A549 treated with AZD2906 at 1 μM for 4 hours (cell line): ENCODE results near the gene NTS. TPM values are rescaled to one million over a fixed set of nuclear protein-coding genes. Genes with fewer than 3 reads are reported as not detected.

Source experiments
- total RNA-seq: library from RNA; stranded (reverse); fragments of 200-300 nt; extraction: Qiagen RNA extraction; gene quantifications from 5 replicates; pipeline ENCODE4 v1.2.3, GENCODE V29; 2022

NTS gene, protein sequence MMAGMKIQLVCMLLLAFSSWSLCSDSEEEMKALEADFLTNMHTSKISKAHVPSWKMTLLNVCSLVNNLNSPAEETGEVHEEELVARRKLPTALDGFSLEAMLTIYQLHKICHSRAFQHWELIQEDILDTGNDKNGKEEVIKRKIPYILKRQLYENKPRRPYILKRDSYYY
- 59.4 to 88.8 TPM (median 82.2 TPM) in 5 replicates for total RNA-seq

DNA sequence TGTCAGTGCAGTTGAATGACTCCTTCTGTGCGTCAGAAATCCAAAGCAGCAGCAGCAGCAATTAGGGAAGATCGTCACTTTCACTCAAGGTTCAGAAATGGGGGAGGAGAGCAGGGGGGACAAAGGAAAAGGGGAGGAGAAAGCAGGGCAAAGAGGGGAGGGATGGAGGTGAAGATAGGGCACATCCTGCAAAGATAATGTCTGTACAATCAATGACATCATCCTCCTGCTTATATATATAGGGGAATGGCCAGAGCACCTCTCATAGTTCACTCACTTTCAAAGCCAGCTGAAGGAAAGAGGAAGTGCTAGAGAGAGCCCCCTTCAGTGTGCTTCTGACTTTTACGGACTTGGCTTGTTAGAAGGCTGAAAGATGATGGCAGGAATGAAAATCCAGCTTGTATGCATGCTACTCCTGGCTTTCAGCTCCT lies at the start of gene NTS:
Gene NTS (plus strand): TSS at position 265 of the 431 bp plus-strand sequence. CDS start 109 bp downstream, at position 374.

DNA sequence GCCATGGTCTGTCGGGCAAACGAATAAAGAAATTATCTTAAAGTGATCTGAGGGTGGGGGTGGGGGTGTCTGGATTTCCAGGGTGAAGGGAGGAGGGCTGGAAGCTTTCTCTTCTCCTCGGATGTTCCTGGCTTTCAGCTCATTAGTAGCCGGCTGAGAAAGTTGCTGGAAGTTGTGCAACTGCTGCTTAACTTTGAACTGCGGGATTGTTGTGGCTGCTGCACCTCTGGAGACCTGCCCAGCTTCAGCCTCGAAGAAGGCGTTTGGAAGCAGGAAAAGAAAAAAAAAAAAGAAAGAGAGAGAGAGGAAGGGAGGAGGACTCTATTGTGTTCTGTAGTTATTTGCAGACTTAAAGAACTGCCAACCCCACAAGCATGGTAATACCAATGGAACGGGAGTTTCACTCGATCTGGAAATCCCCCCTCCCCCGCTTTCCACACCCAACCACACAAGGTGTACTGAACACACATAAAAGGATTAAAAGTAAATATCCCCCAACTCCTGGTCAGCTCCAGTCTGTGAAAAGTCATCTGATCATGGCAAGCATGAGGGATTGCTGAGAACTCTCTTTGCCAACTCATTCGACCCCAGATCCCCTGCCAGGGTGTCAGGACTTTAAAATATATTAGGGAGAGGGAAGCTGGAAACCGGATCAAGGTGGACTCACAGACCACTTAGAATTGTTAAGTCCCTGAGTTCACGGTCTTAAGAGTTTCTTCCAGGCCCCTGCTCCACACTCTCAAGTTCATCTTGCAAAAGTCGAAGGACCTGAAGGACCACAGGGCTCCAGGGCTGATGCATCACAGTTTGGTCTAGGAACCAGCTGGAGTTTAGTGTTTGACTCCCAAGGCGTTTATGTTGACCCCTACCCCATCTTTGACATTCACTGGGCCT lies 37.7 kb upstream of the NTS start, which contains the start of gene RASSF9:
Gene RASSF9 (minus strand): TSS at position 213 of the 894 bp plus-strand sequence. CDS start 208 bp downstream, at position 5.

Other genes starting within 250 kb of the NTS start
- 0.90 to 1.4 TPM (median 1.2 TPM) in 5 replicates for gene RASSF9, start 37.9 kb upstream of the NTS start, total RNA-seq